H1 (cell line): ENCODE measurements around the gene SLC22A23.

ENCODE experiments used
- CEBPB ChIP-seq: IDR thresholded peaks from 2 replicates; pipeline ENCODE4 v1.6.1; 2012; ENCODE audit warnings: low read depth, low read length
- CHD1 ChIP-seq: IDR thresholded peaks from 2 replicates; pipeline ENCODE4 v1.6.1; 2012; ENCODE audit warnings: low read depth, low read length, improper control_type of control experiment
- CHD2 ChIP-seq: IDR thresholded peaks from 2 replicates; pipeline ENCODE4 v1.6.1; 2012; ENCODE audit warnings: low read length, improper control_type of control experiment
- CTCF ChIP-seq, 3 experiments: IDR thresholded peaks; 1 replicate in 2 of 3; 2 replicates in 1 of 3; pipeline versions ENCODE4 v1.5.1 to v1.6.1; 2011; ENCODE audit warnings: low read length in 3 of 3, mild to moderate bottlenecking in 3 of 3, inconsistent platforms in 2 of 3, low read depth in 1 of 3, moderate library complexity in 1 of 3; ENCODE audit not compliant: insufficient read depth in 1 of 3; ENCODE audit errors: control extremely low read depth in 1 of 3
- GTF2F1 ChIP-seq: IDR thresholded peaks from 2 replicates; pipeline ENCODE4 v1.6.1; 2012; ENCODE audit warnings: low read depth, low read length, improper control_type of control experiment, borderline replicate concordance
- RAD21 ChIP-seq, 2 experiments: IDR thresholded peaks in 1 of 2; conservative IDR thresholded peaks in 1 of 2; 2 replicates each; pipeline ENCODE4 v1.6.1; 2011; ENCODE audit warnings: low read depth in 2 of 2, low read length in 2 of 2, improper control_type of control experiment in 1 of 2, inconsistent platforms in 1 of 2, mild to moderate bottlenecking in 1 of 2, moderate library complexity in 1 of 2
- RBBP5 ChIP-seq: IDR thresholded peaks from 2 replicates; pipeline ENCODE4 v1.7.1; 2012; ENCODE audit warnings: low read depth, mild to moderate bottlenecking, inconsistent platforms, low read length, moderate library complexity, borderline replicate concordance
- SP1 ChIP-seq: IDR thresholded peaks from 2 replicates; pipeline ENCODE4 v1.6.1; 2011; ENCODE audit warnings: low read depth, low read length
- YY1 ChIP-seq: IDR thresholded peaks from 2 replicates; pipeline ENCODE4 v1.6.1; 2011; ENCODE audit warnings: low read depth, mild to moderate bottlenecking, low read length
- ZNF274 ChIP-seq: IDR thresholded peaks from 2 replicates; pipeline ENCODE4 v1.7.0; 2012; ENCODE audit warnings: low read length, borderline replicate concordance; ENCODE audit errors: extremely low read depth
- TF ChIP-seq, protein P1 (sequence below): IDR thresholded peaks from 2 replicates; pipeline ENCODE4 v1.6.1; 2011; ENCODE audit warnings: low read length, improper control_type of control experiment

DNA sequence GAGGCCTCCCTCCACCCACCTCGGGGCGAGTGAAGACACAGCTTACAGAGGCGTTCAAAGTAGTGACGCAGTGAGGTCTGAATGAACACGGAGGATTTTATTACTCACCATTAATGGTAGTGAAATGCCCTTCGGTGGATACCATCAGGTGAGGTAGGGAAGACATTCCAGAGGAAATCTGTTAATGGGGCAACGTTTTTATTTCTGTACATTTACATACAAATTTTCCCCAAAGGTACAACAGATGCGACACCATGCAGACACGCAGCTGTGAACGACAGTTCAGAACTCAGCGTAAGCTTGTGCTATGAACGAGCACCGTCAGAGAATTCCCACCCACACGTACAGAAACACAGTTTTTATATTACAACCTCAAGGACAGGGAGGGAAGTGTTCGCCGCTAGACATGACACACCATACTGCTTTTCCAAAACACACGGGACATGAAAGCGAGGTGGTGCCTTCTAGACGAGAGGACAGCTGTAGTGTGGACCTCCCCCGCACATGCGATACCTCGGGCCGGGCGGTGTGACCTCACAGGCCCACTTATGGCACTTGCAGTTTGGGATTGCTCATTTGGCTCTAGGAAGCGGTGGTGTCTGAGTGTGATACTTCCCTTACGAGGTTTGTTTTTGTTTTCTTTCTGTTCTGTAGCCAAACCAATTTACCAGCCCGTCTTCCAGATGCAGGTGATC is 187.4 kb downstream of the SLC22A23 start:
- TF ChIP-seq CTCF (IDR thresholded peaks at IDR 0.05; ENCODE audit: control extremely low read depth in 1 of 3, insufficient read depth in 1 of 3, low read depth in 1 of 3, low read length in 3 of 3) (no peak), CEBPB (no peak), RBBP5 (no peak), RAD21 (IDR thresholded peaks at IDR 0.05 in 1 of 2, conservative IDR thresholded peaks at IDR 0.05 in 1 of 2; ENCODE audit: low read depth in 2 of 2, low read length in 2 of 2) (no peak), YY1 (no peak), SP1 (no peak), CHD1 (no peak), CHD2 (no peak), GTF2F1 (no peak), ZNF274 (no peak)
- TF ChIP-seq, protein P1, sequence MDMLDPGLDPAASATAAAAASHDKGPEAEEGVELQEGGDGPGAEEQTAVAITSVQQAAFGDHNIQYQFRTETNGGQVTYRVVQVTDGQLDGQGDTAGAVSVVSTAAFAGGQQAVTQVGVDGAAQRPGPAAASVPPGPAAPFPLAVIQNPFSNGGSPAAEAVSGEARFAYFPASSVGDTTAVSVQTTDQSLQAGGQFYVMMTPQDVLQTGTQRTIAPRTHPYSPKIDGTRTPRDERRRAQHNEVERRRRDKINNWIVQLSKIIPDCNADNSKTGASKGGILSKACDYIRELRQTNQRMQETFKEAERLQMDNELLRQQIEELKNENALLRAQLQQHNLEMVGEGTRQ, result no peak
